ENCODE results near the gene SLC13A1. TPM values are rescaled to one million over a fixed set of nuclear protein-coding genes. Genes with fewer than 3 reads are reported as not detected.

The SLC13A1 gene
- total RNA-seq, 1 experiment from 2014 or later, result not detected

DNA sequence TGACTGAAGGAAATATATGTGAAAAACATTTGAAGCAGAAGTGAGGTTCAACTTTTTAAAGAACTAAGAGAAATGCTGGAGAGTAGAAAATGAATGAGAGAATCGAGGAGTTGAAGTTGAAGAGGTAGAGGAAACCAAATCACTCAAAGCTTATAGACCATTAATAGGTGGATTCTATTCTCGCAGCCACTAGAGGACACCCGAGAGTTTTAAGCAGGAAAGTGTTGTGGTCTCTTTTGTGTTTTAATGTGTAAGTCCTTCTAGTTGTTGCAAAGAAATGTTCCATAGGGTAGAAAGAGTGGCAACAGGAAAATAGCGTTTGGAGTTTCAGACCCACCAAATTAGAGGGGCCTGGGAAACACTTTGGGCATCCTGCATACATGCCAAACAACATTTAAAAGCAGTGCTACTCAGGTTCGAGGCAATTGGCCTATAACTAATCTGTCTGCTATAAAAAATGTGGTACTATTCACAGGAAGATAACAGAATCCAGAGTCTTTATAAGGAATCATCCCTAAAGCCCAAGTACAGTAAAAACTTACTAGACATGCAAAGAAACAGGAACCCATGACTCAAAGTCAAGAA, 129.0 kb downstream of the SLC13A1 start:
- Histone ChIP-seq H3K27ac (ENCODE audit: low read length) (no peak overlapping the region), H3K27me3 (ENCODE audit: low read length) (no peaks in the 10 kb centered on the region), H3K4me2 (ENCODE audit: low read depth, low read length, poor library complexity, severe bottlenecking) (no peak overlapping the region), H2AFZ (ENCODE audit: low read length) (no peak overlapping the region), H3K36me3 (ENCODE audit: insufficient read depth, low read length) (no peaks in the 10 kb centered on the region), H3K4me1 (ENCODE audit: low read length) (no peaks in the 10 kb centered on the region), H4K20me1 (ENCODE audit: insufficient read depth, low read depth, low read length) (no peaks in the 10 kb centered on the region), H3K79me2 (ENCODE audit: low read length) (no peaks in the 10 kb centered on the region), H3K4me3 (ENCODE audit: low read length) (no peak overlapping the region), H3K9ac (ENCODE audit: low read length) (no peak overlapping the region), H3K9me3 (ENCODE audit: low read length) (no peaks in the 10 kb centered on the region), H3K9me2 (replicated peaks; ENCODE audit: insufficient read depth, low read length) (no peaks in the 10 kb centered on the region)
- peak; percentile 68 for DNase-seq

DNA sequence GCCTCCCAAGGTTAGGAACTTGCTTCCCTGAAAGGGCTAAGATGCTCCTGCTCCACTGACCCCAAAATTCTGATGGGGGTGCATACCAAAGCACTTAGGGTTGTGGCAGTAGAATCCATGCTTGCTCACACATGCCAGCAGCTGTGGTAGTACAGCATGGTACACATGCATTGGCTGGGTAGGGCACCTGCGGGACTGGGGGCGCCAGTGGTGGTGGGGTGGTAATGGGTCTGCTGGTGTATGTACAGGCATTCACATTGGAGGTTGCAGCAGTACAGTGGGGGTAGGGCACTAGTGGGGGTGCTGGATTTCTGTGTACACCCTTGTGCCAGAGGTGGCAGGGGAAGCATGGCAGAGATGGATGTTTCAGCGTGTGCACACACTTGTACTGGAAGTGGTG, 132.0 kb downstream of the SLC13A1 start:
- no peaks in the 10 kb centered on the region for H3K4me1 ChIP-seq (ENCODE audit: low read length)
- H3K4me3 ChIP-seq (ENCODE audit: low read length), result no peak overlapping the region
- H3K9ac ChIP-seq (ENCODE audit: low read length), result no peak overlapping the region
- no peak overlapping the region for H3K4me2 ChIP-seq (ENCODE audit: low read depth, low read length, poor library complexity, severe bottlenecking)
- H3K79me2 ChIP-seq (ENCODE audit: low read length), result no peaks in the 10 kb centered on the region
- H3K9me2 ChIP-seq (replicated peaks; ENCODE audit: insufficient read depth, low read length), result no peaks in the 10 kb centered on the region
- no peaks in the 10 kb centered on the region for H3K36me3 ChIP-seq (ENCODE audit: insufficient read depth, low read length)
- no peaks in the 10 kb centered on the region for H4K20me1 ChIP-seq (ENCODE audit: insufficient read depth, low read depth, low read length)
- no peaks in the 10 kb centered on the region for H3K27me3 ChIP-seq (ENCODE audit: low read length)
- H3K9me3 ChIP-seq (ENCODE audit: low read length), result no peaks in the 10 kb centered on the region
- H3K27ac ChIP-seq (ENCODE audit: low read length), result no peak overlapping the region
- H2AFZ ChIP-seq (ENCODE audit: low read length), result no peak overlapping the region
- DNase-seq, result no peak

Other genes starting within 250 kb of the SLC13A1 start
- gene TAS2R16, start 204.3 kb downstream of the SLC13A1 start, total RNA-seq (2014; rRNA removed; shearing (Covaris generic); ENCODE audit: low replicate concordance), result not detected in 2 replicates